Measurements from ENCODE around the gene CHMP2B.

GRCh38 chr3:87225659-87226058, 1.4 kb upstream of the CHMP2B start:
- TF ChIP-seq POLR2A (IDR thresholded peaks at IDR 0.05; ENCODE audit: low read length), result no peak
- no peak for TF ChIP-seq GATA1 (IDR thresholded peaks at IDR 0.05; ENCODE audit: low read depth, low read length)

All from erythroblast (primary cell).